ENCODE measurements around the gene MAT2A.

The MAT2A gene

GRCh38 chr2:85528355-85528754 is 10.6 kb upstream of the MAT2A start:
- Histone ChIP-seq H3K9me3 (ENCODE audit: control insufficient read depth, insufficient read depth, low read length) (no peaks in the 10 kb centered on the region), H3K9ac (ENCODE audit: low read depth, low read length) (no peak overlapping the region), H3K27me3 (ENCODE audit: control insufficient read depth, insufficient read depth, low read length) (no peaks in the 10 kb centered on the region), H3K36me3 (ENCODE audit: control insufficient read depth, insufficient read depth, low read length) (no peaks in the 10 kb centered on the region), H3K4me1 (ENCODE audit: control insufficient read depth, insufficient read depth, low read length) (peaks cover 6% of the 10 kb centered on the region), H3K4me3 (ENCODE audit: low read depth, low read length) (no peak overlapping the region)

- Histone ChIP-seq H3K4me3 (ENCODE audit: low read depth, low read length) (no peak overlapping the region), H3K27me3 (ENCODE audit: control insufficient read depth, insufficient read depth, low read length) (no peaks in the 10 kb centered on the region), H3K9ac (ENCODE audit: low read depth, low read length) (no peak overlapping the region), H3K9me3 (ENCODE audit: control insufficient read depth, insufficient read depth, low read length) (no peaks in the 10 kb centered on the region), H3K36me3 (ENCODE audit: control insufficient read depth, insufficient read depth, low read length) (no peaks in the 10 kb centered on the region), H3K4me1 (ENCODE audit: control insufficient read depth, insufficient read depth, low read length) (peaks cover 4% of the 10 kb centered on the region)
These were observed 9.2 kb upstream of the MAT2A start for GRCh38 chr2:85529809-85530208.

GRCh38 chr2:85531589-85531988 is 7.4 kb upstream of the MAT2A start:
- Histone ChIP-seq H3K36me3 (ENCODE audit: control insufficient read depth, insufficient read depth, low read length) (no peaks in the 10 kb centered on the region), H3K4me1 (ENCODE audit: control insufficient read depth, insufficient read depth, low read length) (no peaks in the 10 kb centered on the region), H3K9me3 (ENCODE audit: control insufficient read depth, insufficient read depth, low read length) (no peaks in the 10 kb centered on the region), H3K4me3 (ENCODE audit: low read depth, low read length) (no peak overlapping the region), H3K9ac (ENCODE audit: low read depth, low read length) (no peak overlapping the region), H3K27me3 (ENCODE audit: control insufficient read depth, insufficient read depth, low read length) (no peaks in the 10 kb centered on the region)

DNA sequence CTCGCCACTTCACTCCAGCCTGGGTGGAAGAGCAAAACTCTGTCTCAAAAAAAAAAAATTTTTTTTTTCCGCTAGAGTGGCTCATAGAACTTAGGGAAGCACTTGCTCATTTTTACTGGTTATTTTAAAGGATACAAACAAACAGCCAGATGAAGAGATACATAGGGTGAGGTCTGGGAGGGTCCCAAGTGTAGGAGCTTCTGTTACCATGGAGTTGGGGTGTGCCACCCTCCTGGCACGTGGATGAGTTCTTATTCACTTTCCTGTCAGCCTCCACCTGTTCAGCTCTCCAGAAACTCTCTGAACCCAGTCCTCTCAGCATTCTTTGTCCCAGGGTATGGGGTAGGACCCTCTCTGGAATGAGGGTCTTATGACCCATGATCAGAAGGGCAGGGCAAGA is 4.9 kb upstream of the MAT2A start:
- H3K27me3 ChIP-seq (ENCODE audit: control insufficient read depth, insufficient read depth, low read length) = no peaks in the 10 kb centered on the region
- no peak overlapping the region for H3K4me3 ChIP-seq (ENCODE audit: low read depth, low read length)
- H3K9me3 ChIP-seq (ENCODE audit: control insufficient read depth, insufficient read depth, low read length) = no peaks in the 10 kb centered on the region
- no peak overlapping the region for H3K9ac ChIP-seq (ENCODE audit: low read depth, low read length)
- no peaks in the 10 kb centered on the region for H3K4me1 ChIP-seq (ENCODE audit: control insufficient read depth, insufficient read depth, low read length)
- peaks cover 1% of the 10 kb centered on the region for H3K36me3 ChIP-seq (ENCODE audit: control insufficient read depth, insufficient read depth, low read length)

DNA sequence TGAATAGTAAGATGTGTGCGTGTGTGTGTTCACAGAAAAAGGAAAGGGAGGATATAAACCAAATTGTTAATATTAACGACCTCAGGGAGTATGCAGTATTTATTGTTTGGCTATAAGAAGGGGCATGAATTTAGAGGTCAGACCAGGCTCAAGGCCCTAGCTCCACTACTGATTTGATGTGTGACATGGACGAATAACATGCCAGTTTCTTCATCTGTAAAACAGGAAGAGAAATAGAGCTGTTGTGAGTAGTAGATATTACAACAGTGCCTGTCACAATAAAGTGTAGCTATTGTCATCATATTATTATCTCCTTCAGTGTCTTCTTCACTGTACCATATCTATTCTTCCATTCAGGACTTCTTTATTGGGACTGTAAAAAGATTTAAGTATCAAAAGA is 4.1 kb upstream of the MAT2A start:
- H3K9me3 ChIP-seq (ENCODE audit: control insufficient read depth, insufficient read depth, low read length) = no peaks in the 10 kb centered on the region
- no peaks in the 10 kb centered on the region for H3K4me1 ChIP-seq (ENCODE audit: control insufficient read depth, insufficient read depth, low read length)
- peaks cover 3% of the 10 kb centered on the region for H3K36me3 ChIP-seq (ENCODE audit: control insufficient read depth, insufficient read depth, low read length)
- H3K9ac ChIP-seq (ENCODE audit: low read depth, low read length) = no peak overlapping the region
- no peaks in the 10 kb centered on the region for H3K27me3 ChIP-seq (ENCODE audit: control insufficient read depth, insufficient read depth, low read length)
- no peak overlapping the region for H3K4me3 ChIP-seq (ENCODE audit: low read depth, low read length)

GRCh38 chr2:85536479-85536878 is 2.5 kb upstream of the MAT2A start:
- Histone ChIP-seq H3K4me3 (ENCODE audit: low read depth, low read length) (no peak overlapping the region), H3K9me3 (ENCODE audit: control insufficient read depth, insufficient read depth, low read length) (no peaks in the 10 kb centered on the region), H3K9ac (ENCODE audit: low read depth, low read length) (no peak overlapping the region), H3K27me3 (ENCODE audit: control insufficient read depth, insufficient read depth, low read length) (no peaks in the 10 kb centered on the region), H3K36me3 (ENCODE audit: control insufficient read depth, insufficient read depth, low read length) (peaks cover 6% of the 10 kb centered on the region), H3K4me1 (ENCODE audit: control insufficient read depth, insufficient read depth, low read length) (peaks cover 3% of the 10 kb centered on the region)

- no peaks in the 10 kb centered on the region for H3K27me3 ChIP-seq (ENCODE audit: control insufficient read depth, insufficient read depth, low read length)
- peak overlapping the region; percentile 100 for H3K9ac ChIP-seq (ENCODE audit: low read depth, low read length)
- peaks cover 20% of the 10 kb centered on the region for H3K36me3 ChIP-seq (ENCODE audit: control insufficient read depth, insufficient read depth, low read length)
- peaks cover 10% of the 10 kb centered on the region for H3K4me1 ChIP-seq (ENCODE audit: control insufficient read depth, insufficient read depth, low read length)
- peak overlapping the region; percentile 97 for H3K4me3 ChIP-seq (ENCODE audit: low read depth, low read length)
- no peaks in the 10 kb centered on the region for H3K9me3 ChIP-seq (ENCODE audit: control insufficient read depth, insufficient read depth, low read length)
These were observed 1.1 kb upstream of the MAT2A start for GRCh38 chr2:85537600-85538506.

- Histone ChIP-seq H3K9ac (ENCODE audit: low read depth, low read length) (peak overlapping the region; percentile 100), H3K36me3 (ENCODE audit: control insufficient read depth, insufficient read depth, low read length) (peaks cover 24% of the 10 kb centered on the region), H3K4me1 (ENCODE audit: control insufficient read depth, insufficient read depth, low read length) (peaks cover 10% of the 10 kb centered on the region), H3K27me3 (ENCODE audit: control insufficient read depth, insufficient read depth, low read length) (no peaks in the 10 kb centered on the region), H3K9me3 (ENCODE audit: control insufficient read depth, insufficient read depth, low read length) (no peaks in the 10 kb centered on the region), H3K4me3 (ENCODE audit: low read depth, low read length) (peak overlapping the region; percentile 97)
These were observed 579 bp downstream of the MAT2A start for GRCh38 chr2:85539361-85540132.

- H3K36me3 ChIP-seq (ENCODE audit: control insufficient read depth, insufficient read depth, low read length) = peaks cover 29% of the 10 kb centered on the region
- H3K9me3 ChIP-seq (ENCODE audit: control insufficient read depth, insufficient read depth, low read length) = no peaks in the 10 kb centered on the region
- H3K4me3 ChIP-seq (ENCODE audit: low read depth, low read length) = peak overlapping the region; percentile 97
- H3K27me3 ChIP-seq (ENCODE audit: control insufficient read depth, insufficient read depth, low read length) = no peaks in the 10 kb centered on the region
- peak overlapping the region; percentile 100 for H3K9ac ChIP-seq (ENCODE audit: low read depth, low read length)
- peaks cover 10% of the 10 kb centered on the region for H3K4me1 ChIP-seq (ENCODE audit: control insufficient read depth, insufficient read depth, low read length)
These were observed 1.2 kb downstream of the MAT2A start for GRCh38 chr2:85540133-85540648.

DNA sequence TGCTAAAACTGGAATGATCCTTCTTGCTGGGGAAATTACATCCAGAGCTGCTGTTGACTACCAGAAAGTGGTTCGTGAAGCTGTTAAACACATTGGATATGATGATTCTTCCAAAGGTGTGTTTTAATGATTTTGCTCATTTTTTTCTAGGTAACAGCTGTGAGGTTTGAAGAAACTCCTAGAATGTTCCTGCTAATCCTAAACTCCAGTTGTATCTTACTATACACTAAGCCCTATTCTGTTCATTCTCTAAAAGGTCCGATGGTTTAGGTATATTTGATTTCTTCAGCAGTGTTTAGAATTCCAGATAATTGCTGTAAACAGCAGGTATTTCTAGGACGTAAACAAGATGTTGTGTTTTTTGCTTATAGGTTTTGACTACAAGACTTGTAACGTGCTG is 2.3 kb downstream of the MAT2A start:
- no peak overlapping the region for H3K9ac ChIP-seq (ENCODE audit: low read depth, low read length)
- peak overlapping the region; percentile 97 for H3K4me3 ChIP-seq (ENCODE audit: low read depth, low read length)
- peaks cover 10% of the 10 kb centered on the region for H3K4me1 ChIP-seq (ENCODE audit: control insufficient read depth, insufficient read depth, low read length)
- H3K9me3 ChIP-seq (ENCODE audit: control insufficient read depth, insufficient read depth, low read length) = no peaks in the 10 kb centered on the region
- H3K27me3 ChIP-seq (ENCODE audit: control insufficient read depth, insufficient read depth, low read length) = no peaks in the 10 kb centered on the region
- H3K36me3 ChIP-seq (ENCODE audit: control insufficient read depth, insufficient read depth, low read length) = peaks cover 34% of the 10 kb centered on the region

GRCh38 chr2:85541753-85542457 is 2.9 kb downstream of the MAT2A start:
- H3K4me3 ChIP-seq (ENCODE audit: low read depth, low read length) = peak overlapping the region; percentile 5
- H3K36me3 ChIP-seq (ENCODE audit: control insufficient read depth, insufficient read depth, low read length) = peaks cover 34% of the 10 kb centered on the region
- H3K9ac ChIP-seq (ENCODE audit: low read depth, low read length) = no peak overlapping the region
- peaks cover 10% of the 10 kb centered on the region for H3K4me1 ChIP-seq (ENCODE audit: control insufficient read depth, insufficient read depth, low read length)
- no peaks in the 10 kb centered on the region for H3K27me3 ChIP-seq (ENCODE audit: control insufficient read depth, insufficient read depth, low read length)
- no peaks in the 10 kb centered on the region for H3K9me3 ChIP-seq (ENCODE audit: control insufficient read depth, insufficient read depth, low read length)

Data from iPS-15b (cell line).